ENCODE results near the gene FARS2. TPM values are rescaled to one million over a fixed set of nuclear protein-coding genes. Genes with fewer than 3 reads are reported as not detected.

The FARS2 gene
- polyA plus RNA-seq, 2 of the 4 experiments (the other 2 are of a cell fraction) = 12.9 to 17.5 TPM

GRCh38 chr6:5274231-5274630 lies 12.9 kb downstream of the FARS2 start:
- H3K4me2 ChIP-seq = no peak overlapping the region
- DNase-seq (ENCODE audit: low read depth in 1 of 2, low spot score in 1 of 2) (no peak), ATAC-seq (no peak), FAIRE-seq (no peak)
- ChIA-PET CTCF (no interaction called here), POLR2A (no interaction called here)
- TF ChIP-seq HEYL (CRISPR knock-in tag; IDR thresholded peaks at IDR 0.05) = no peak
- TF ChIP-seq, protein P1, sequence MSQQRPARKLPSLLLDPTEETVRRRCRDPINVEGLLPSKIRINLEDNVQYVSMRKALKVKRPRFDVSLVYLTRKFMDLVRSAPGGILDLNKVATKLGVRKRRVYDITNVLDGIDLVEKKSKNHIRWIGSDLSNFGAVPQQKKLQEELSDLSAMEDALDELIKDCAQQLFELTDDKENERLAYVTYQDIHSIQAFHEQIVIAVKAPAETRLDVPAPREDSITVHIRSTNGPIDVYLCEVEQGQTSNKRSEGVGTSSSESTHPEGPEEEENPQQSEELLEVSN (IDR thresholded peaks at IDR 0.05; ENCODE audit: borderline replicate concordance, low read depth) = no peak
- no peaks in the 10 kb centered on the region for H3K4me1 ChIP-seq
- no peaks in the 10 kb centered on the region for H3K9me3 ChIP-seq
- H3K4me3 ChIP-seq = no peak overlapping the region
- H3K27ac ChIP-seq = no peak overlapping the region
- WGBS (ENCODE audit: missing lambda C conversion rate) = 92% methylated on average over 3 of the region's 3 CpGs

DNA sequence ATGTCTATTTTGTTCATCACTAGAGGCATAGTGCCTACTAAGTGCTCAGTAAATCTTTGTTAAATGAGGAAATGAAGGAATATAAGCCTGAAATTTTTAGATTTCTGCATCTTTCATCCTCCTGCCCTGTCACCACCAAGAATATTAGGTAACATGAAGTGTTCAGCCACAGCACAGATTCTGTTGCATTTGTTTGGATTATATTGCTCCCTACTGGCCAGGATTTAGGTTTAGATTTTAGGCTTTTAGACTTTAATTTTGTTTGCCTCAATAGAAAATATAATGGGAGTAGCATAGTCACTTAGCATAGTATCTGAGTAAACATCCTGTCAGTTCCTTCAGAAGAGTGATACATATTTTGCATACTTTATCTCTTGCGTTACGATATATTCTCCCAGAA lies 14.2 kb downstream of the FARS2 start:
- DNase-seq (ENCODE audit: low read depth in 1 of 2, low spot score in 1 of 2) = no peak
- TF ChIP-seq POLR2A (IDR thresholded peaks at IDR 0.05; ENCODE audit: low read length) (no peak), ZC3H11A (IDR thresholded peaks at IDR 0.05) (no peak), RAD21 (conservative IDR thresholded peaks at IDR 0.05 in 1 of 2, IDR thresholded peaks at IDR 0.05 in 1 of 2) (peak; percentile 9 to 16; a peak in 1 of 5 replicates), HEYL (CRISPR knock-in tag; IDR thresholded peaks at IDR 0.05) (no peak)
- TF ChIP-seq, protein P2, sequence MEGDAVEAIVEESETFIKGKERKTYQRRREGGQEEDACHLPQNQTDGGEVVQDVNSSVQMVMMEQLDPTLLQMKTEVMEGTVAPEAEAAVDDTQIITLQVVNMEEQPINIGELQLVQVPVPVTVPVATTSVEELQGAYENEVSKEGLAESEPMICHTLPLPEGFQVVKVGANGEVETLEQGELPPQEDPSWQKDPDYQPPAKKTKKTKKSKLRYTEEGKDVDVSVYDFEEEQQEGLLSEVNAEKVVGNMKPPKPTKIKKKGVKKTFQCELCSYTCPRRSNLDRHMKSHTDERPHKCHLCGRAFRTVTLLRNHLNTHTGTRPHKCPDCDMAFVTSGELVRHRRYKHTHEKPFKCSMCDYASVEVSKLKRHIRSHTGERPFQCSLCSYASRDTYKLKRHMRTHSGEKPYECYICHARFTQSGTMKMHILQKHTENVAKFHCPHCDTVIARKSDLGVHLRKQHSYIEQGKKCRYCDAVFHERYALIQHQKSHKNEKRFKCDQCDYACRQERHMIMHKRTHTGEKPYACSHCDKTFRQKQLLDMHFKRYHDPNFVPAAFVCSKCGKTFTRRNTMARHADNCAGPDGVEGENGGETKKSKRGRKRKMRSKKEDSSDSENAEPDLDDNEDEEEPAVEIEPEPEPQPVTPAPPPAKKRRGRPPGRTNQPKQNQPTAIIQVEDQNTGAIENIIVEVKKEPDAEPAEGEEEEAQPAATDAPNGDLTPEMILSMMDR (IDR thresholded peaks at IDR 0.05) = no peak
- POLR2A ChIA-PET = no interaction called here
- ATAC-seq = no peak
- H3K4me1 ChIP-seq = no peaks in the 10 kb centered on the region
- H3K4me3 ChIP-seq = no peak overlapping the region
- no peak for FAIRE-seq
- 98% methylated on average over 2 of the region's 2 CpGs for WGBS (ENCODE audit: missing lambda C conversion rate)
- H3K27ac ChIP-seq = no peak overlapping the region
- H3K4me2 ChIP-seq = no peak overlapping the region
- CTCF ChIA-PET = no interaction called here
- H3K9me3 ChIP-seq = no peaks in the 10 kb centered on the region

GRCh38 chr6:5276581-5276980 lies 15.3 kb downstream of the FARS2 start:
- H3K4me1 ChIP-seq = no peaks in the 10 kb centered on the region
- FAIRE-seq = no peak
- CTCF ChIA-PET = interaction anchor here (0.6 kb wide), 1 partner anchor 21 kb away, joined by 4 read pairs; no protein-coding TSS in a partner anchor
- H3K4me2 ChIP-seq = no peak overlapping the region
- H3K27ac ChIP-seq = no peak overlapping the region
- H3K9me3 ChIP-seq = no peaks in the 10 kb centered on the region
- POLR2A ChIA-PET = no interaction called here
- no peak overlapping the region for H3K4me3 ChIP-seq
- TF ChIP-seq BHLHE40 (IDR thresholded peaks at IDR 0.05; ENCODE audit: low read depth, low read length) = no peak
- TF ChIP-seq, protein P3, sequence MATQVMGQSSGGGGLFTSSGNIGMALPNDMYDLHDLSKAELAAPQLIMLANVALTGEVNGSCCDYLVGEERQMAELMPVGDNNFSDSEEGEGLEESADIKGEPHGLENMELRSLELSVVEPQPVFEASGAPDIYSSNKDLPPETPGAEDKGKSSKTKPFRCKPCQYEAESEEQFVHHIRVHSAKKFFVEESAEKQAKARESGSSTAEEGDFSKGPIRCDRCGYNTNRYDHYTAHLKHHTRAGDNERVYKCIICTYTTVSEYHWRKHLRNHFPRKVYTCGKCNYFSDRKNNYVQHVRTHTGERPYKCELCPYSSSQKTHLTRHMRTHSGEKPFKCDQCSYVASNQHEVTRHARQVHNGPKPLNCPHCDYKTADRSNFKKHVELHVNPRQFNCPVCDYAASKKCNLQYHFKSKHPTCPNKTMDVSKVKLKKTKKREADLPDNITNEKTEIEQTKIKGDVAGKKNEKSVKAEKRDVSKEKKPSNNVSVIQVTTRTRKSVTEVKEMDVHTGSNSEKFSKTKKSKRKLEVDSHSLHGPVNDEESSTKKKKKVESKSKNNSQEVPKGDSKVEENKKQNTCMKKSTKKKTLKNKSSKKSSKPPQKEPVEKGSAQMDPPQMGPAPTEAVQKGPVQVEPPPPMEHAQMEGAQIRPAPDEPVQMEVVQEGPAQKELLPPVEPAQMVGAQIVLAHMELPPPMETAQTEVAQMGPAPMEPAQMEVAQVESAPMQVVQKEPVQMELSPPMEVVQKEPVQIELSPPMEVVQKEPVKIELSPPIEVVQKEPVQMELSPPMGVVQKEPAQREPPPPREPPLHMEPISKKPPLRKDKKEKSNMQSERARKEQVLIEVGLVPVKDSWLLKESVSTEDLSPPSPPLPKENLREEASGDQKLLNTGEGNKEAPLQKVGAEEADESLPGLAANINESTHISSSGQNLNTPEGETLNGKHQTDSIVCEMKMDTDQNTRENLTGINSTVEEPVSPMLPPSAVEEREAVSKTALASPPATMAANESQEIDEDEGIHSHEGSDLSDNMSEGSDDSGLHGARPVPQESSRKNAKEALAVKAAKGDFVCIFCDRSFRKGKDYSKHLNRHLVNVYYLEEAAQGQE (IDR thresholded peaks at IDR 0.05) = no peak
- no peak for TF ChIP-seq ZNF302 (CRISPR knock-in tag; IDR thresholded peaks at IDR 0.05)
- TF ChIP-seq, protein P4, sequence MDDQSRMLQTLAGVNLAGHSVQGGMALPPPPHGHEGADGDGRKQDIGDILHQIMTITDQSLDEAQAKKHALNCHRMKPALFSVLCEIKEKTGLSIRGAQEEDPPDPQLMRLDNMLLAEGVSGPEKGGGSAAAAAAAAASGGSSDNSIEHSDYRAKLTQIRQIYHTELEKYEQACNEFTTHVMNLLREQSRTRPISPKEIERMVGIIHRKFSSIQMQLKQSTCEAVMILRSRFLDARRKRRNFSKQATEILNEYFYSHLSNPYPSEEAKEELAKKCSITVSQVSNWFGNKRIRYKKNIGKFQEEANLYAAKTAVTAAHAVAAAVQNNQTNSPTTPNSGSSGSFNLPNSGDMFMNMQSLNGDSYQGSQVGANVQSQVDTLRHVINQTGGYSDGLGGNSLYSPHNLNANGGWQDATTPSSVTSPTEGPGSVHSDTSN (IDR thresholded peaks at IDR 0.05) = no peak
- no peak for TF ChIP-seq HOXA7 (CRISPR knock-in tag; IDR thresholded peaks at IDR 0.05)
- no peak for TF ChIP-seq KDM5A (IDR thresholded peaks at IDR 0.05)
- TF ChIP-seq, protein P5, sequence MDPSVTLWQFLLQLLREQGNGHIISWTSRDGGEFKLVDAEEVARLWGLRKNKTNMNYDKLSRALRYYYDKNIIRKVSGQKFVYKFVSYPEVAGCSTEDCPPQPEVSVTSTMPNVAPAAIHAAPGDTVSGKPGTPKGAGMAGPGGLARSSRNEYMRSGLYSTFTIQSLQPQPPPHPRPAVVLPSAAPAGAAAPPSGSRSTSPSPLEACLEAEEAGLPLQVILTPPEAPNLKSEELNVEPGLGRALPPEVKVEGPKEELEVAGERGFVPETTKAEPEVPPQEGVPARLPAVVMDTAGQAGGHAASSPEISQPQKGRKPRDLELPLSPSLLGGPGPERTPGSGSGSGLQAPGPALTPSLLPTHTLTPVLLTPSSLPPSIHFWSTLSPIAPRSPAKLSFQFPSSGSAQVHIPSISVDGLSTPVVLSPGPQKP (IDR thresholded peaks at IDR 0.05; ENCODE audit: low read depth, low read length) = no peak
- no peak for TF ChIP-seq POLR2AphosphoS2 (conservative IDR thresholded peaks at IDR 0.05; ENCODE audit: low read length)
- no peak for TF ChIP-seq ESRRA (IDR thresholded peaks at IDR 0.05; ENCODE audit: borderline replicate concordance, low read length)
- TF ChIP-seq RFX5 (IDR thresholded peaks at IDR 0.05) = no peak
- no peak for TF ChIP-seq CHD4 (IDR thresholded peaks at IDR 0.05; ENCODE audit: borderline replicate concordance)
- TF ChIP-seq USF2 (IDR thresholded peaks at IDR 0.05) = no peak
- TF ChIP-seq, protein P6, sequence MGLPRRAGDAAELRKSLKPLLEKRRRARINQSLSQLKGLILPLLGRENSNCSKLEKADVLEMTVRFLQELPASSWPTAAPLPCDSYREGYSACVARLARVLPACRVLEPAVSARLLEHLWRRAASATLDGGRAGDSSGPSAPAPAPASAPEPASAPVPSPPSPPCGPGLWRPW (IDR thresholded peaks at IDR 0.05) = no peak
- no peak for TF ChIP-seq CBX2 (IDR thresholded peaks at IDR 0.05; ENCODE audit: borderline replicate concordance, low read depth)
- TF ChIP-seq JUN (IDR thresholded peaks at IDR 0.05) = no peak
- TF ChIP-seq HEYL (CRISPR knock-in tag; IDR thresholded peaks at IDR 0.05) = no peak
- TF ChIP-seq NR3C1 (IDR thresholded peaks at IDR 0.05) = no peak
- TF ChIP-seq ATOH8 (CRISPR knock-in tag; IDR thresholded peaks at IDR 0.05; ENCODE audit: low read depth) = no peak
- DNase-seq (ENCODE audit: low read depth in 1 of 2, low spot score in 1 of 2) = no peak
- no peak for ATAC-seq
- 90% methylated on average over 1 of the region's 2 CpGs for WGBS (ENCODE audit: missing lambda C conversion rate)

All from A549 (cell line).